Aorta (tissue), 5 donors: ENCODE data around the gene CREBZF. TPM values are rescaled to one million over a fixed set of nuclear protein-coding genes. Genes with fewer than 3 reads are reported as not detected.

Source experiments
- ATAC-seq: fragments of 200-7000 bp; cut with Tn5 transposase; one replicate; pipeline ENCODE4 v1.9.1; 2022; ENCODE audit warnings: moderate library complexity; ENCODE audit not compliant: low FRiP score
- DNase-seq, 2 donors: peaks; one replicate each; pipeline ENCODE4 v3.0.0-alpha.2; 2020
- H3K27ac ChIP-seq, 2 donors: one replicate each; pipeline ENCODE4 v1.5.1; 2013; ENCODE audit warnings: low read length in 2 of 2, mild to moderate bottlenecking in 2 of 2, moderate library complexity in 2 of 2, control low read depth in 1 of 2, inconsistent platforms in 1 of 2, low read depth in 1 of 2
- H3K27me3 ChIP-seq, 2 donors: one replicate each; pipeline ENCODE4 v1.6.1; 2013; ENCODE audit warnings: control low read depth in 1 of 2, low read length in 1 of 2, mild to moderate bottlenecking in 1 of 2, moderate library complexity in 1 of 2; ENCODE audit not compliant: insufficient read depth in 2 of 2, control insufficient read depth in 1 of 2
- H3K36me3 ChIP-seq, 2 donors: one replicate each; pipeline ENCODE4 v1.6.1; 2013; ENCODE audit warnings: control low read depth in 1 of 2, low read length in 1 of 2, mild to moderate bottlenecking in 1 of 2; ENCODE audit not compliant: insufficient read depth in 2 of 2, control insufficient read depth in 1 of 2
- H3K4me1 ChIP-seq, 2 donors: one replicate each; pipeline ENCODE4 v1.6.1; 2013; ENCODE audit warnings: low read length in 2 of 2, control low read depth in 1 of 2, mild to moderate bottlenecking in 1 of 2, moderate library complexity in 1 of 2; ENCODE audit not compliant: insufficient read depth in 2 of 2, control insufficient read depth in 1 of 2
- H3K4me3 ChIP-seq, 2 donors: one replicate each; pipeline ENCODE4 v1.5.1; 2013; ENCODE audit warnings: low read length in 2 of 2, control low read depth in 1 of 2, mild to moderate bottlenecking in 1 of 2
- H3K9me3 ChIP-seq: one replicate; pipeline ENCODE4 v1.6.1; 2013; ENCODE audit warnings: mild to moderate bottlenecking, low read length; ENCODE audit not compliant: control insufficient read depth
- WGBS, 2 donors: extraction: QIAGEN DNeasy Blood & Tissue Kit; methylation state at CpG; one replicate each; pipeline ENCODE4 v1.1.7; 2013; 5-methylcytosine and 5-hydroxymethylcytosine counted together
- intact Hi-C, 2 donors: fragments of 100-400 bp; cut with DNase I; formaldehyde crosslinking; loops; one replicate each; pipeline versions ENCODE4 v1.14.2 to v1.15.0; 2022
- polyA plus RNA-seq, 2 donors: library from polyadenylated mRNA; stranded (reverse); fragments of 200-250 nt; gene quantifications; one replicate each; pipeline ENCODE4 v1.2.3, GENCODE V29; 2013
- total RNA-seq, 2 donors: library from RNA; stranded (reverse); fragmentation: NEBNext Ultra II Directional; extraction: Animal tissue kit (Norgen Biotek cat#: 25700); gene quantifications; one replicate each; pipeline ENCODE4 v1.2.1, GENCODE V29; 2021
- donor health status: healthy with polysubstance abuse.
- donor health status: Bipolar disorder and iron deficiency.
- donor health status: DM: no; HTN: no; CAD: no.
- donor health status: DM: no; HTN: no; CAD: no.
- donor health status: DM: yes; HTN: yes; CAD: no.

Gene CREBZF
- total and polyA plus RNA-seq, 4 donors, result 19.5 to 69.2 (median 51.8) TPM

GRCh38 chr11:85647078-85647477 lies 17.9 kb downstream of the CREBZF start:
- DNase-seq (no peak), ATAC-seq (peak; percentile 9)
- Histone ChIP-seq H3K9me3 (no peaks in the 10 kb centered on the region), H3K4me1 (no peaks in the 10 kb centered on the region), H3K27me3 (no peaks in the 10 kb centered on the region), H3K27ac (peak overlapping the region in 1 of 2 donors; percentile 77), H3K36me3 (peaks cover 0 to 2% of the 10 kb centered on the region in 2 donors), H3K4me3 (peak overlapping the region; percentile 61 to 92)
- intact Hi-C loops, result loop anchor here in 1 of 2 donors (2.0 kb wide), 1 partner anchor 18 kb away; the partner anchor contains the start of gene TMEM126B
- WGBS, 2 donors, result 22 to 24% methylated on average over 2 of the region's 2 CpGs

- ATAC-seq (no peak), DNase-seq (no peak)
- WGBS, 2 donors, result 20 to 22% methylated on average over 2 of the region's 2 CpGs
These were observed 21.7 kb downstream of the CREBZF start for GRCh38 chr11:85643191-85643614.

GRCh38 chr11:85634747-85635146 lies 30.2 kb downstream of the CREBZF start:
- Histone ChIP-seq H3K9me3 (no peaks in the 10 kb centered on the region), H3K36me3 (peaks cover 0 to 7% of the 10 kb centered on the region in 2 donors), H3K4me3 (no peak overlapping the region), H3K27me3 (no peaks in the 10 kb centered on the region), H3K27ac (no peak overlapping the region), H3K4me1 (peaks cover 0 to under 1% of the 10 kb centered on the region in 2 donors)
- intact Hi-C loops, result no loop called here
- 79 to 84% methylated on average over 3 of the region's 3 CpGs for WGBS, 2 donors
- DNase-seq, result no peak
- no peak for ATAC-seq

More at GRCh38 chr11:85643191-85643614, 21.7 kb downstream of the CREBZF start:
- H3K36me3 ChIP-seq, result no peaks in the 10 kb centered on the region
- no peak overlapping the region for H3K27ac ChIP-seq
- H3K4me1 ChIP-seq, result no peaks in the 10 kb centered on the region
- no peak overlapping the region for H3K4me3 ChIP-seq
- H3K9me3 ChIP-seq, result no peaks in the 10 kb centered on the region
- no peaks in the 10 kb centered on the region for H3K27me3 ChIP-seq
- intact Hi-C loops, result no loop called here

GRCh38 chr11:85628771-85629341 lies 36.1 kb downstream of the CREBZF start:
- intact Hi-C loops, result loop anchor here in 1 of 2 donors (1.0 to 2.0 kb wide), 2 partner anchors 18 to 35 kb away; partner anchors contain the start of gene TMEM126A
- DNase-seq (no peak), ATAC-seq (peak; percentile 37)
- H3K36me3 ChIP-seq, result no peaks in the 10 kb centered on the region
- H3K9me3 ChIP-seq, result no peaks in the 10 kb centered on the region
- H3K27me3 ChIP-seq, result no peaks in the 10 kb centered on the region
- H3K4me1 ChIP-seq, result peaks cover 0 to 8% of the 10 kb centered on the region in 2 donors
- H3K4me3 ChIP-seq, result peak overlapping the region; percentile 70 to 95
- WGBS, 2 donors, result 1% methylated on average over 13 of the region's 13 CpGs
- peak overlapping the region in 1 of 2 donors; percentile 72 for H3K27ac ChIP-seq

DNA sequence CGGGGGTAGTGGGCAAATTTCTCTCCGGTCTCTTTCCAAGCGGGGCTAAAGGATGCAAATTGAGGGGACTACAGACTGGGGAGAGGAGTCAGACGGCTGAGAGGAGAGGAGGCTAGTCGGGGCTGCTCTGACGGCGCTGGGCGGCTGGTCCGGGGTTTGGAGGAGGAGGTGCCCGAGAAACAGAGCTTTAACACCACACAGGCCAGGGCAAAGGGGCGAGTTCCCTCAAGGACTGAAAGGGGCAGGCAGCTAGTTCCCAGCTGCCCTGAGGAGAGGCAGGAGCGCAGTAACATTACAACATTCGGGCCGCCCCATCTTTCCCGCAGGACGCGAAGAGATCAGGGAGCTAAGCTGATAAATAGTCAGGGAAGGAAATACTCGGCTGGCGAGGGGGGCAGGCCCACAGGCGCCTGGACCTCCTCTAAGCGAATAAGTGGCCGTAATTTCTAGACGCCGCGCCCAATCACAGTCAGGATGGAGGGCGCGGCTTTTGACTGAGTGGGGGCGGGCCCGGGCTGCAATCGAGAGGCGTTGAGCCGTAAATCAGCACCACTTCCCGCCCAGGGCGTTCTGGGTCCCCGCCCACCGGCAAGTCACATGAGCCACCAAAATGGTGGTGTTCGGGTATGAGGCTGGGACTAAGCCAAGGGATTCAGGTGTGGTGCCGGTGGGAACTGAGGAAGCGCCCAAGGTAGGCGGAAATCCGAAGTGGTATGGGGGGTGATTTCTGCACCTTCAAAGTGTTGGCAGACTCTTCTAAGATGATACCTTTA lies 36.7 kb downstream of the CREBZF start, which contains the start of gene TMEM126B:
Gene TMEM126B (plus strand): TSS at position 596 of the 773 bp plus-strand sequence. CDS start 15 bp downstream, at position 611.
- DNase-seq (peak; percentile 99), ATAC-seq (peak; percentile 100)
- Histone ChIP-seq H3K9me3 (no peaks in the 10 kb centered on the region), H3K27ac (peak within 1 kb of the TSS; percentile 78 to 95), H3K4me1 (peaks cover 0 to 8% of the 10 kb centered on the region in 2 donors), H3K27me3 (no peaks in the 10 kb centered on the region), H3K4me3 (peak within 1 kb of the TSS; percentile 91 to 95), H3K36me3 (no peaks in the 10 kb centered on the region)
- intact Hi-C loops, result loop anchor here in 1 of 2 donors (1.0 to 2.0 kb wide), 2 partner anchors 19 to 36 kb away; partner anchors contain the start of gene TMEM126A
- whole genome bisulfite sequencing, 2 donors, result 0 to 1% methylated on average over 41 of the region's 41 CpGs

- 0 to 1% methylated on average over 23 of the region's 23 CpGs for WGBS, 2 donors
- Histone ChIP-seq H3K9me3 (no peaks in the 10 kb centered on the region), H3K36me3 (no peaks in the 10 kb centered on the region), H3K27me3 (no peaks in the 10 kb centered on the region), H3K4me3 (peak within 1 kb of the TSS; percentile 85 to 91), H3K27ac (peak within 1 kb of the TSS; percentile 78 to 95), H3K4me1 (peaks cover 0 to 8% of the 10 kb centered on the region in 2 donors)
- intact Hi-C loops, result no loop called here
- DNase-seq, result no peak
- peak; percentile 69 for ATAC-seq
These were observed 37.5 kb downstream of the CREBZF start, which contains the start of gene DLG2 for GRCh38 chr11:85627332-85627997. DLG2 (minus strand) TSS chr11:85627344.

DNA sequence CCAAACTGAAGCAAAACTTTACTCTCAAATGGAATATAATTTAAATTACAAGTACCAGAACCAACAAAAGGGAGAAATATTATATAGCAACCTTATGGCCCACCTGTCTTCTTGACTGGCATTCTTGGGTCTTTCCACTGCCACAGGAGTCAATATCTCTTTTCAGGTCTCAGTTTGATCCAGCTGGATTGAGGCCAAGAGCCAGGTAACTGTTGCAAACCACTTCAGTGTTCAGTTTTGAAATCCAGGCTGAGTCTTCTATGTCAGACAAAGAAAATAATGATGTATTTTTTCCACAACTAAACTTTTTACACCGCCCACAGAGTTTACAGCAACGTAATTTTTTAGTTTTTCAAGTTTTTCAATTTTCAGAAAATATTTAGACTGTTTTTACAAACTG lies 38.4 kb downstream of the CREBZF start:
- 20 to 24% methylated on average over 2 of the region's 2 CpGs for WGBS, 2 donors
- no peak for ATAC-seq

GRCh38 chr11:85620256-85620655 lies 44.7 kb downstream of the CREBZF start:
- Histone ChIP-seq H3K4me3 (no peak overlapping the region), H3K9me3 (no peaks in the 10 kb centered on the region), H3K36me3 (no peaks in the 10 kb centered on the region), H3K4me1 (no peaks in the 10 kb centered on the region), H3K27me3 (no peaks in the 10 kb centered on the region), H3K27ac (no peak overlapping the region)
- ATAC-seq (no peak), DNase-seq (no peak)
- intact Hi-C loops, result no loop called here
- 69 to 73% methylated on average over 3 of the region's 3 CpGs for WGBS, 2 donors

More for the DNA sequence above, 38.4 kb downstream of the CREBZF start:
- Histone ChIP-seq H3K4me3 (peak overlapping the region; percentile 85 to 91), H3K9me3 (no peaks in the 10 kb centered on the region), H3K27me3 (no peaks in the 10 kb centered on the region), H3K27ac (no peak overlapping the region), H3K4me1 (peaks cover 0 to 8% of the 10 kb centered on the region in 2 donors), H3K36me3 (no peaks in the 10 kb centered on the region)
- intact Hi-C loops, result no loop called here
- no peak for DNase-seq
